Measurements from ENCODE around the gene TFDP1.

DNA sequence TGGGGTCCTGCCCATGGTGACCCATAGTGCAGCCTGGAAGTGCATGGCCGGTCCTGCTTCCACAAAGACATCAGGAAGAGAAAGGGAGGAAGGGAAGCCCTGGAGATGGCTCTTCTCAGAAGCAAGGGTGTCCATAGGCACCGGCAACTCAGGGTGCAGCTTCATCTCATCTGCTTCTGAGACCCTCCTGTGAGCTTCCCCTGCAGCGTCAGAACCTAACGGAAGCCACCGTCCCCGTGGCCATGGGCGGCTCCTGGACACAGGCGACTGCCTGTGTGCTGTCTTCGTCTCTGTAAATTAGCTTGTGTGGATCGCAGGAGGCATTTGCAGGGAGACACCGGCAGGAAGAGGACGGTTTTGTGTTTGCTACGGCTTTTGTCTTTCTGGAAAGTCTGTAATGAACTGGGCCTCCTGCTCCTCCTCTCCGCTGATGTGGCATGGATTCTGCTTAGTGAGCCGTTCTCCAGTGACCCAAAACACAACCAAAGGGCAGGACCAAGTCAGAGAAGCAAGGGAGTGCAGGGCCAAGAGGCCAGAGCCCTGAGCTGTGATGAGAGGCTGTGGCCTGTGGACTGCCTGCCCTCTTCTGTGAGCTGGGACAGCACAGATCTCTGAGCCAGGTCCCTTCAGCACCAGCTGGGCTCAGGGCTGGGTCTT, 70.9 kb downstream of the TFDP1 start:
- TF ChIP-seq, protein P1, sequence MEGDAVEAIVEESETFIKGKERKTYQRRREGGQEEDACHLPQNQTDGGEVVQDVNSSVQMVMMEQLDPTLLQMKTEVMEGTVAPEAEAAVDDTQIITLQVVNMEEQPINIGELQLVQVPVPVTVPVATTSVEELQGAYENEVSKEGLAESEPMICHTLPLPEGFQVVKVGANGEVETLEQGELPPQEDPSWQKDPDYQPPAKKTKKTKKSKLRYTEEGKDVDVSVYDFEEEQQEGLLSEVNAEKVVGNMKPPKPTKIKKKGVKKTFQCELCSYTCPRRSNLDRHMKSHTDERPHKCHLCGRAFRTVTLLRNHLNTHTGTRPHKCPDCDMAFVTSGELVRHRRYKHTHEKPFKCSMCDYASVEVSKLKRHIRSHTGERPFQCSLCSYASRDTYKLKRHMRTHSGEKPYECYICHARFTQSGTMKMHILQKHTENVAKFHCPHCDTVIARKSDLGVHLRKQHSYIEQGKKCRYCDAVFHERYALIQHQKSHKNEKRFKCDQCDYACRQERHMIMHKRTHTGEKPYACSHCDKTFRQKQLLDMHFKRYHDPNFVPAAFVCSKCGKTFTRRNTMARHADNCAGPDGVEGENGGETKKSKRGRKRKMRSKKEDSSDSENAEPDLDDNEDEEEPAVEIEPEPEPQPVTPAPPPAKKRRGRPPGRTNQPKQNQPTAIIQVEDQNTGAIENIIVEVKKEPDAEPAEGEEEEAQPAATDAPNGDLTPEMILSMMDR (IDR thresholded peaks at IDR 0.05; ENCODE audit: borderline replicate concordance, extremely low read depth, low read length, poor library complexity, severe bottlenecking): no peak
- no peak for TF ChIP-seq EZH2 (IDR thresholded peaks at IDR 0.05; ENCODE audit: borderline replicate concordance, low read depth, low read length, severe bottlenecking)
